SK-N-SH (cell line): ENCODE measurements around the gene SCNN1A. TPM values are rescaled to one million over a fixed set of nuclear protein-coding genes. Genes with fewer than 3 reads are reported as not detected.

Experiments used
- IRF3 ChIP-seq: fragments of 150-350 bp; IDR thresholded peaks from 2 replicates; pipeline ENCODE4 v1.6.1; 2016; ENCODE audit warnings: mild to moderate bottlenecking, low read depth, low read length
- PBX3 ChIP-seq: IDR thresholded peaks from 2 replicates; pipeline ENCODE4; 2012
- RCOR1 ChIP-seq: fragments of 150-350 bp; IDR thresholded peaks from 2 replicates; pipeline ENCODE4 v1.6.1; 2017; ENCODE audit warnings: antibody characterized with exemption, low read length
- REST ChIP-seq: IDR thresholded peaks from 2 replicates; pipeline ENCODE4 v1.6.1; 2012; ENCODE audit warnings: mild to moderate bottlenecking, low read depth, low read length, moderate library complexity
- TAF1 ChIP-seq: IDR thresholded peaks from 2 replicates; pipeline ENCODE4 v1.6.1; 2012; ENCODE audit warnings: low read depth, mild to moderate bottlenecking, low read length, moderate library complexity, borderline replicate concordance
- USF2 ChIP-seq: fragments of 150-350 bp; IDR thresholded peaks from 2 replicates; pipeline ENCODE4 v1.6.1; 2017; ENCODE audit warnings: antibody characterized with exemption, low read length, low read depth, borderline replicate concordance
- YY1 ChIP-seq: IDR thresholded peaks from 2 replicates; pipeline ENCODE4 v1.4.0; 2012; ENCODE audit warnings: low read depth, mild to moderate bottlenecking
- ZBTB33 ChIP-seq: IDR thresholded peaks from 2 replicates; pipeline ENCODE4 v1.4.0; 2012; ENCODE audit warnings: low read depth, borderline replicate concordance
- polyA plus RNA-seq, 3 experiments: library from polyadenylated mRNA; depleted of rRNA; stranded (reverse); fragments of >200 nt; gene quantifications; 2 replicates each; pipeline ENCODE4 v1.2.3, GENCODE V29; 2012

Gene SCNN1A
- polyA plus RNA-seq, 1 of the 3 experiments (the other 2 are of a cell fraction), result 1.6 TPM

GRCh38 chr12:6373022-6373787 lies 2.2 kb downstream of the SCNN1A start (continued):
- TF ChIP-seq PBX3 (no peak), REST (no peak), ZBTB33 (no peak), YY1 (no peak), USF2 (no peak), TAF1 (no peak), IRF3 (no peak), RCOR1 (no peak)
